ENCODE results near the gene SLC22A4. TPM values are rescaled to one million over a fixed set of nuclear protein-coding genes. Genes with fewer than 3 reads are reported as not detected.

SLC22A4 gene
- polyA plus RNA-seq, 1 donor from 2014 or later: 2.0 TPM

DNA sequence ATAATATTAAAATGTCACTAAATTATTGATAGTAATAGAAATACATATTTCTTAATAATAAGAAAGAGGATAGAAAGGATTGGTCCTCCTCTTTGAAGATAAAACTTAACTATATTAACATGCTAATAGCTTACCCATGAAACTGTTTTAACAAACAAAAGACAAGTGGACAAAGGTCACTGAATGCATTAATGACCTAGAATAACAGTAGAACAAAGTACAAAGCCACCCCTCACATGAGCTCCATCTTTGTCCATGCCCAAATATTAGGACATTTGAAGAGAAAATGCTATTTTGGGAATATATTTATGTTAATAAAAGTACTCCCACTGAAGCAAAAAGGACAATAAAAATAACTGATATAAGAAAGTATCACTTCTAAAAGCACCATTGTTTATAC, 41.2 kb downstream of the SLC22A4 start:
- no peak overlapping the region for H3K4me3 ChIP-seq (ENCODE audit: low read length)
- no peaks in the 10 kb centered on the region for H3K27me3 ChIP-seq (ENCODE audit: insufficient read depth, low read depth, low read length)
- no peaks in the 10 kb centered on the region for H3K36me3 ChIP-seq (ENCODE audit: insufficient read depth, low read length)
- H3K9me3 ChIP-seq (ENCODE audit: low read length): no peaks in the 10 kb centered on the region
- no peaks in the 10 kb centered on the region for H3F3A ChIP-seq (ENCODE audit: insufficient read depth, low read length, poor library complexity, severe bottlenecking)
- H3K79me2 ChIP-seq (replicated peaks; ENCODE audit: insufficient read depth, low read length): no peaks in the 10 kb centered on the region
- no peak overlapping the region for H3K27ac ChIP-seq (ENCODE audit: low read length)
- no peaks in the 10 kb centered on the region for H4K20me1 ChIP-seq (ENCODE audit: insufficient read depth)
- TF ChIP-seq, protein P1, sequence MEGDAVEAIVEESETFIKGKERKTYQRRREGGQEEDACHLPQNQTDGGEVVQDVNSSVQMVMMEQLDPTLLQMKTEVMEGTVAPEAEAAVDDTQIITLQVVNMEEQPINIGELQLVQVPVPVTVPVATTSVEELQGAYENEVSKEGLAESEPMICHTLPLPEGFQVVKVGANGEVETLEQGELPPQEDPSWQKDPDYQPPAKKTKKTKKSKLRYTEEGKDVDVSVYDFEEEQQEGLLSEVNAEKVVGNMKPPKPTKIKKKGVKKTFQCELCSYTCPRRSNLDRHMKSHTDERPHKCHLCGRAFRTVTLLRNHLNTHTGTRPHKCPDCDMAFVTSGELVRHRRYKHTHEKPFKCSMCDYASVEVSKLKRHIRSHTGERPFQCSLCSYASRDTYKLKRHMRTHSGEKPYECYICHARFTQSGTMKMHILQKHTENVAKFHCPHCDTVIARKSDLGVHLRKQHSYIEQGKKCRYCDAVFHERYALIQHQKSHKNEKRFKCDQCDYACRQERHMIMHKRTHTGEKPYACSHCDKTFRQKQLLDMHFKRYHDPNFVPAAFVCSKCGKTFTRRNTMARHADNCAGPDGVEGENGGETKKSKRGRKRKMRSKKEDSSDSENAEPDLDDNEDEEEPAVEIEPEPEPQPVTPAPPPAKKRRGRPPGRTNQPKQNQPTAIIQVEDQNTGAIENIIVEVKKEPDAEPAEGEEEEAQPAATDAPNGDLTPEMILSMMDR (IDR thresholded peaks at IDR 0.05; ENCODE audit: poor library complexity, severe bottlenecking): no peak
- TF ChIP-seq EP300 (conservative IDR thresholded peaks at IDR 0.05; ENCODE audit: poor library complexity, severe bottlenecking): no peak
- no peak for TF ChIP-seq MXI1 (conservative IDR thresholded peaks at IDR 0.05; ENCODE audit: poor library complexity, severe bottlenecking)
- TF ChIP-seq EZH2 (IDR thresholded peaks at IDR 0.05; ENCODE audit: borderline replicate concordance, insufficient read depth, low read length, poor library complexity, severe bottlenecking): no peak
- no peak for TF ChIP-seq SMC3 (conservative IDR thresholded peaks at IDR 0.05; ENCODE audit: poor library complexity)
- no peak for TF ChIP-seq TAF1 (IDR thresholded peaks at IDR 0.05; ENCODE audit: low read depth)
- TF ChIP-seq RAD21 (conservative IDR thresholded peaks at IDR 0.05): no peak
- no peak for TF ChIP-seq POLR2AphosphoS5 (IDR thresholded peaks at IDR 0.05)
- TF ChIP-seq, protein P2, sequence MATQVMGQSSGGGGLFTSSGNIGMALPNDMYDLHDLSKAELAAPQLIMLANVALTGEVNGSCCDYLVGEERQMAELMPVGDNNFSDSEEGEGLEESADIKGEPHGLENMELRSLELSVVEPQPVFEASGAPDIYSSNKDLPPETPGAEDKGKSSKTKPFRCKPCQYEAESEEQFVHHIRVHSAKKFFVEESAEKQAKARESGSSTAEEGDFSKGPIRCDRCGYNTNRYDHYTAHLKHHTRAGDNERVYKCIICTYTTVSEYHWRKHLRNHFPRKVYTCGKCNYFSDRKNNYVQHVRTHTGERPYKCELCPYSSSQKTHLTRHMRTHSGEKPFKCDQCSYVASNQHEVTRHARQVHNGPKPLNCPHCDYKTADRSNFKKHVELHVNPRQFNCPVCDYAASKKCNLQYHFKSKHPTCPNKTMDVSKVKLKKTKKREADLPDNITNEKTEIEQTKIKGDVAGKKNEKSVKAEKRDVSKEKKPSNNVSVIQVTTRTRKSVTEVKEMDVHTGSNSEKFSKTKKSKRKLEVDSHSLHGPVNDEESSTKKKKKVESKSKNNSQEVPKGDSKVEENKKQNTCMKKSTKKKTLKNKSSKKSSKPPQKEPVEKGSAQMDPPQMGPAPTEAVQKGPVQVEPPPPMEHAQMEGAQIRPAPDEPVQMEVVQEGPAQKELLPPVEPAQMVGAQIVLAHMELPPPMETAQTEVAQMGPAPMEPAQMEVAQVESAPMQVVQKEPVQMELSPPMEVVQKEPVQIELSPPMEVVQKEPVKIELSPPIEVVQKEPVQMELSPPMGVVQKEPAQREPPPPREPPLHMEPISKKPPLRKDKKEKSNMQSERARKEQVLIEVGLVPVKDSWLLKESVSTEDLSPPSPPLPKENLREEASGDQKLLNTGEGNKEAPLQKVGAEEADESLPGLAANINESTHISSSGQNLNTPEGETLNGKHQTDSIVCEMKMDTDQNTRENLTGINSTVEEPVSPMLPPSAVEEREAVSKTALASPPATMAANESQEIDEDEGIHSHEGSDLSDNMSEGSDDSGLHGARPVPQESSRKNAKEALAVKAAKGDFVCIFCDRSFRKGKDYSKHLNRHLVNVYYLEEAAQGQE (IDR thresholded peaks at IDR 0.05; ENCODE audit: borderline replicate concordance): no peak
- no peaks in the 10 kb centered on the region for H3K9me2 ChIP-seq (ENCODE audit: insufficient read depth, low read length)
- H3K9ac ChIP-seq (ENCODE audit: low read length): no peak overlapping the region
- no peak overlapping the region for H2AFZ ChIP-seq (ENCODE audit: low read depth, low read length)
- no peak overlapping the region for H3K4me2 ChIP-seq (ENCODE audit: low read length)

DNA sequence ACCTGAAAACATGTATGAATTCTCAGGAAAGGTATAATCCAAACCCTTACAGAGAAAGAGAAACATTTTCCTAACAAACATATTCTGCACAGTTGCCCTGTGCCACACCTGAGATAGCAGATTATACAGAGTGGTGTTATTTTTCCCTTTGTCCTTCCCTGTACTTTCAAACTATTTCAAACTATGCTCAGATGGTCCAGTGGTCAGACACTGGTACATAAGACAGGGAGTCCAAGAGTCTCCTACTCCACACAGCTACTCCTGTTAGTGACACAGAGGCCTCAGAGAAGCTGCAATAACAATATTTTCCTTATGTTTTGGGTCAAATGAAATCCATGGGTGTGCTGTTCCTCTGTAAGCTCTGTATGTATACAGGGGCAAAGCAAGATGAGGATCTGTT, 45.3 kb downstream of the SLC22A4 start:
- Histone ChIP-seq H3K9me3 (ENCODE audit: low read length) (no peaks in the 10 kb centered on the region), H3K4me3 (ENCODE audit: low read length) (no peak overlapping the region), H3K9ac (ENCODE audit: low read length) (no peak overlapping the region), H3K27ac (ENCODE audit: low read length) (no peak overlapping the region), H3K4me2 (ENCODE audit: low read length) (no peak overlapping the region), H3K27me3 (ENCODE audit: insufficient read depth, low read depth, low read length) (no peaks in the 10 kb centered on the region), H4K20me1 (ENCODE audit: insufficient read depth) (no peaks in the 10 kb centered on the region), H3F3A (ENCODE audit: insufficient read depth, low read length, poor library complexity, severe bottlenecking) (no peaks in the 10 kb centered on the region), H3K9me2 (ENCODE audit: insufficient read depth, low read length) (no peaks in the 10 kb centered on the region), H3K79me2 (replicated peaks; ENCODE audit: insufficient read depth, low read length) (no peaks in the 10 kb centered on the region), H2AFZ (ENCODE audit: low read depth, low read length) (no peak overlapping the region), H3K36me3 (ENCODE audit: insufficient read depth, low read length) (no peaks in the 10 kb centered on the region)
- no peak for TF ChIP-seq POLR2AphosphoS5 (IDR thresholded peaks at IDR 0.05)
- TF ChIP-seq TAF1 (IDR thresholded peaks at IDR 0.05; ENCODE audit: low read depth): no peak
- TF ChIP-seq MXI1 (conservative IDR thresholded peaks at IDR 0.05; ENCODE audit: poor library complexity, severe bottlenecking): no peak
- TF ChIP-seq SMC3 (conservative IDR thresholded peaks at IDR 0.05; ENCODE audit: poor library complexity): no peak
- TF ChIP-seq, protein P1 (IDR thresholded peaks at IDR 0.05; ENCODE audit: poor library complexity, severe bottlenecking): no peak
- no peak for TF ChIP-seq EP300 (conservative IDR thresholded peaks at IDR 0.05; ENCODE audit: poor library complexity, severe bottlenecking)
- TF ChIP-seq RAD21 (conservative IDR thresholded peaks at IDR 0.05): no peak
- TF ChIP-seq EZH2 (IDR thresholded peaks at IDR 0.05; ENCODE audit: borderline replicate concordance, insufficient read depth, low read length, poor library complexity, severe bottlenecking): no peak
- TF ChIP-seq, protein P2 (IDR thresholded peaks at IDR 0.05; ENCODE audit: borderline replicate concordance): no peak
